Measurements from ENCODE around the gene NHLRC1.

NHLRC1 gene

GRCh38 chr6:18147616-18148015 is 25.1 kb upstream of the NHLRC1 start:
- H2AFZ ChIP-seq (ENCODE audit: low read length) = no peak overlapping the region
- H2BK15ac ChIP-seq (ENCODE audit: low read length) = no peak overlapping the region
- no peak overlapping the region for H3K18ac ChIP-seq (ENCODE audit: low read length)
- H3K4ac ChIP-seq (ENCODE audit: low read length) = no peak overlapping the region
- H3K27me3 ChIP-seq (ENCODE audit: control insufficient read depth in 3 of 3, insufficient read depth in 3 of 3, low read depth in 1 of 3, low read length in 3 of 3) = no peaks in the 10 kb centered on the region
- H4K8ac ChIP-seq (ENCODE audit: low read depth, low read length) = no peak overlapping the region
- H3K4me3 ChIP-seq (ENCODE audit: low read length in 2 of 2) = no peak overlapping the region
- no peak overlapping the region for H3K4me2 ChIP-seq (ENCODE audit: insufficient read depth, low read length, poor library complexity, severe bottlenecking)
- H2BK12ac ChIP-seq (ENCODE audit: low read length) = no peak overlapping the region
- DNase-seq (ENCODE audit: low spot score) = no peak
- H3K79me1 ChIP-seq (ENCODE audit: low read depth, low read length) = no peaks in the 10 kb centered on the region
- H3K9me3 ChIP-seq (replicated peaks in 1 of 2; ENCODE audit: control insufficient read depth in 2 of 2, insufficient read depth in 1 of 2, low read depth in 1 of 2, low read length in 2 of 2) = no peaks in the 10 kb centered on the region
- no peak overlapping the region for H2BK5ac ChIP-seq (ENCODE audit: low read length)
- no CpG with 5 or more reads among the region's 2 CpGs for WGBS, 2 donors (ENCODE audit: extremely low coverage in 2 of 2, insufficient read length in 2 of 2, insufficient replicate concordance in 1 of 2)
- no peak overlapping the region for H3K23ac ChIP-seq (ENCODE audit: low read depth, low read length, poor library complexity)
- H3K27ac ChIP-seq (replicated peaks; ENCODE audit: low read length) = no peak overlapping the region
- H3K14ac ChIP-seq (ENCODE audit: low read length) = no peak overlapping the region
- H3K9ac ChIP-seq (ENCODE audit: low read depth, low read length, poor library complexity) = no peak overlapping the region
- H2BK120ac ChIP-seq (ENCODE audit: low read depth, low read length) = no peak overlapping the region
- peaks cover 0 to 4% of the 10 kb centered on the region in 2 donors for H3K36me3 ChIP-seq (replicated peaks in 1 of 2; ENCODE audit: control insufficient read depth in 2 of 2, insufficient read depth in 2 of 2, low read length in 2 of 2)
- no peak overlapping the region for H2AK5ac ChIP-seq (ENCODE audit: low read depth, low read length)
- no peak overlapping the region for H4K91ac ChIP-seq (ENCODE audit: low read depth, low read length, poor library complexity)
- H3K4me1 ChIP-seq (ENCODE audit: control insufficient read depth in 2 of 2, insufficient read depth in 1 of 2, low read depth in 1 of 2, low read length in 2 of 2) = peaks cover 0 to under 1% of the 10 kb centered on the region in 2 donors

- H2AFZ ChIP-seq (ENCODE audit: low read length) = no peak overlapping the region
- no peak overlapping the region for H2BK15ac ChIP-seq (ENCODE audit: low read length)
- H3K14ac ChIP-seq (ENCODE audit: low read length) = no peak overlapping the region
- no peak overlapping the region for H3K9ac ChIP-seq (ENCODE audit: low read depth, low read length, poor library complexity)
- H4K91ac ChIP-seq (ENCODE audit: low read depth, low read length, poor library complexity) = no peak overlapping the region
- H3K4me3 ChIP-seq (ENCODE audit: low read length in 2 of 2) = no peak overlapping the region
- H3K4me2 ChIP-seq (ENCODE audit: insufficient read depth, low read length, poor library complexity, severe bottlenecking) = no peak overlapping the region
- H3K27ac ChIP-seq (replicated peaks; ENCODE audit: low read length) = no peak overlapping the region
- no peak overlapping the region for H2BK5ac ChIP-seq (ENCODE audit: low read length)
- H3K79me1 ChIP-seq (ENCODE audit: low read depth, low read length) = no peaks in the 10 kb centered on the region
- no peak overlapping the region for H3K18ac ChIP-seq (ENCODE audit: low read length)
- H3K4ac ChIP-seq (ENCODE audit: low read length) = no peak overlapping the region
- no peak overlapping the region for H3K23ac ChIP-seq (ENCODE audit: low read depth, low read length, poor library complexity)
- WGBS, 2 donors (ENCODE audit: extremely low coverage in 2 of 2, insufficient read length in 2 of 2, insufficient replicate concordance in 1 of 2) = no CpG with 5 or more reads among the region's 2 CpGs
- H3K9me3 ChIP-seq (replicated peaks in 1 of 2; ENCODE audit: control insufficient read depth in 2 of 2, insufficient read depth in 1 of 2, low read depth in 1 of 2, low read length in 2 of 2) = no peaks in the 10 kb centered on the region
- no peak overlapping the region for H2BK120ac ChIP-seq (ENCODE audit: low read depth, low read length)
- no peak overlapping the region for H2BK12ac ChIP-seq (ENCODE audit: low read length)
- no peak for DNase-seq (ENCODE audit: low spot score)
- no peak overlapping the region for H2AK5ac ChIP-seq (ENCODE audit: low read depth, low read length)
- no peaks in the 10 kb centered on the region for H3K4me1 ChIP-seq (ENCODE audit: control insufficient read depth in 2 of 2, insufficient read depth in 1 of 2, low read depth in 1 of 2, low read length in 2 of 2)
- peaks cover 0 to 8% of the 10 kb centered on the region in 2 donors for H3K36me3 ChIP-seq (replicated peaks in 1 of 2; ENCODE audit: control insufficient read depth in 2 of 2, insufficient read depth in 2 of 2, low read length in 2 of 2)
- no peak overlapping the region for H4K8ac ChIP-seq (ENCODE audit: low read depth, low read length)
- H3K27me3 ChIP-seq (ENCODE audit: control insufficient read depth in 3 of 3, insufficient read depth in 3 of 3, low read depth in 1 of 3, low read length in 3 of 3) = no peaks in the 10 kb centered on the region
These were observed 24.7 kb upstream of the NHLRC1 start for GRCh38 chr6:18147160-18147559.

- Histone ChIP-seq H3K79me1 (ENCODE audit: low read depth, low read length) (no peaks in the 10 kb centered on the region), H2BK5ac (ENCODE audit: low read length) (no peak overlapping the region), H2BK15ac (ENCODE audit: low read length) (no peak overlapping the region), H3K27ac (replicated peaks; ENCODE audit: low read length) (no peak overlapping the region), H3K9me3 (replicated peaks in 1 of 2; ENCODE audit: control insufficient read depth in 2 of 2, insufficient read depth in 1 of 2, low read depth in 1 of 2, low read length in 2 of 2) (no peaks in the 10 kb centered on the region), H3K4me3 (ENCODE audit: low read length in 2 of 2) (no peak overlapping the region), H3K9ac (ENCODE audit: low read depth, low read length, poor library complexity) (no peak overlapping the region), H3K4ac (ENCODE audit: low read length) (no peak overlapping the region), H3K4me2 (ENCODE audit: insufficient read depth, low read length, poor library complexity, severe bottlenecking) (no peak overlapping the region), H2BK120ac (ENCODE audit: low read depth, low read length) (no peak overlapping the region), H3K23ac (ENCODE audit: low read depth, low read length, poor library complexity) (no peak overlapping the region), H3K36me3 (replicated peaks in 1 of 2; ENCODE audit: control insufficient read depth in 2 of 2, insufficient read depth in 2 of 2, low read length in 2 of 2) (peaks cover 4 to 28% of the 10 kb centered on the region in 2 donors), H3K4me1 (ENCODE audit: control insufficient read depth in 2 of 2, insufficient read depth in 1 of 2, low read depth in 1 of 2, low read length in 2 of 2) (no peaks in the 10 kb centered on the region), H3K14ac (ENCODE audit: low read length) (no peak overlapping the region), H4K91ac (ENCODE audit: low read depth, low read length, poor library complexity) (no peak overlapping the region), H3K18ac (ENCODE audit: low read length) (no peak overlapping the region), H2AFZ (ENCODE audit: low read length) (no peak overlapping the region), H2BK12ac (ENCODE audit: low read length) (no peak overlapping the region), H3K27me3 (ENCODE audit: control insufficient read depth in 3 of 3, insufficient read depth in 3 of 3, low read depth in 1 of 3, low read length in 3 of 3) (no peaks in the 10 kb centered on the region), H2AK5ac (ENCODE audit: low read depth, low read length) (no peak overlapping the region), H4K8ac (ENCODE audit: low read depth, low read length) (no peak overlapping the region)
- no CpG with 5 or more reads among the region's 3 CpGs for WGBS, 2 donors (ENCODE audit: extremely low coverage in 2 of 2, insufficient read length in 2 of 2, insufficient replicate concordance in 1 of 2)
- DNase-seq (ENCODE audit: low spot score) = no peak
These were observed 20.0 kb upstream of the NHLRC1 start for GRCh38 chr6:18142591-18142861.

GRCh38 chr6:18141805-18142590 is 19.5 kb upstream of the NHLRC1 start:
- no peak for DNase-seq (ENCODE audit: low spot score)
- no peak overlapping the region for H2BK5ac ChIP-seq (ENCODE audit: low read length)
- no peak overlapping the region for H3K4ac ChIP-seq (ENCODE audit: low read length)
- H4K91ac ChIP-seq (ENCODE audit: low read depth, low read length, poor library complexity) = no peak overlapping the region
- H2AFZ ChIP-seq (ENCODE audit: low read length) = no peak overlapping the region
- no peak overlapping the region for H3K23ac ChIP-seq (ENCODE audit: low read depth, low read length, poor library complexity)
- no peaks in the 10 kb centered on the region for H3K4me1 ChIP-seq (ENCODE audit: control insufficient read depth in 2 of 2, insufficient read depth in 1 of 2, low read depth in 1 of 2, low read length in 2 of 2)
- H2BK120ac ChIP-seq (ENCODE audit: low read depth, low read length) = no peak overlapping the region
- no peak overlapping the region for H3K4me3 ChIP-seq (ENCODE audit: low read length in 2 of 2)
- no peak overlapping the region for H3K4me2 ChIP-seq (ENCODE audit: insufficient read depth, low read length, poor library complexity, severe bottlenecking)
- H2AK5ac ChIP-seq (ENCODE audit: low read depth, low read length) = no peak overlapping the region
- no peak overlapping the region for H4K8ac ChIP-seq (ENCODE audit: low read depth, low read length)
- no peak overlapping the region for H2BK15ac ChIP-seq (ENCODE audit: low read length)
- no peak overlapping the region for H3K14ac ChIP-seq (ENCODE audit: low read length)
- H3K36me3 ChIP-seq (replicated peaks in 1 of 2; ENCODE audit: control insufficient read depth in 2 of 2, insufficient read depth in 2 of 2, low read length in 2 of 2) = peaks cover 4 to 28% of the 10 kb centered on the region in 2 donors
- no peaks in the 10 kb centered on the region for H3K9me3 ChIP-seq (replicated peaks in 1 of 2; ENCODE audit: control insufficient read depth in 2 of 2, insufficient read depth in 1 of 2, low read depth in 1 of 2, low read length in 2 of 2)
- H3K79me1 ChIP-seq (ENCODE audit: low read depth, low read length) = no peaks in the 10 kb centered on the region
- WGBS, 2 donors (ENCODE audit: extremely low coverage in 2 of 2, insufficient read length in 2 of 2, insufficient replicate concordance in 1 of 2) = no CpG with 5 or more reads among the region's 13 CpGs
- H3K9ac ChIP-seq (ENCODE audit: low read depth, low read length, poor library complexity) = no peak overlapping the region
- H3K27me3 ChIP-seq (ENCODE audit: control insufficient read depth in 3 of 3, insufficient read depth in 3 of 3, low read depth in 1 of 3, low read length in 3 of 3) = no peaks in the 10 kb centered on the region
- no peak overlapping the region for H3K27ac ChIP-seq (replicated peaks; ENCODE audit: low read length)
- no peak overlapping the region for H2BK12ac ChIP-seq (ENCODE audit: low read length)
- no peak overlapping the region for H3K18ac ChIP-seq (ENCODE audit: low read length)

Data from neuronal stem cell (in vitro differentiated cells).